GM10266 (cell line): ENCODE measurements around the gene ANKRD42.
A peak's percentile ranks its signal among the peaks of the same experiment; 100 is the strongest.

Source experiments
- DNase-seq: peaks from one replicate; pipeline ENCODE4 v3.0.0; 2012; ENCODE audit errors: extremely low spot score
- TF ChIP-seq, protein P1 (sequence below): IDR thresholded peaks from 2 replicates; pipeline ENCODE4 v1.5.1; 2012; ENCODE audit warnings: mild to moderate bottlenecking, low read depth; ENCODE audit not compliant: control insufficient read depth, insufficient read depth; ENCODE audit errors: missing control alignments

Gene ANKRD42

DNA sequence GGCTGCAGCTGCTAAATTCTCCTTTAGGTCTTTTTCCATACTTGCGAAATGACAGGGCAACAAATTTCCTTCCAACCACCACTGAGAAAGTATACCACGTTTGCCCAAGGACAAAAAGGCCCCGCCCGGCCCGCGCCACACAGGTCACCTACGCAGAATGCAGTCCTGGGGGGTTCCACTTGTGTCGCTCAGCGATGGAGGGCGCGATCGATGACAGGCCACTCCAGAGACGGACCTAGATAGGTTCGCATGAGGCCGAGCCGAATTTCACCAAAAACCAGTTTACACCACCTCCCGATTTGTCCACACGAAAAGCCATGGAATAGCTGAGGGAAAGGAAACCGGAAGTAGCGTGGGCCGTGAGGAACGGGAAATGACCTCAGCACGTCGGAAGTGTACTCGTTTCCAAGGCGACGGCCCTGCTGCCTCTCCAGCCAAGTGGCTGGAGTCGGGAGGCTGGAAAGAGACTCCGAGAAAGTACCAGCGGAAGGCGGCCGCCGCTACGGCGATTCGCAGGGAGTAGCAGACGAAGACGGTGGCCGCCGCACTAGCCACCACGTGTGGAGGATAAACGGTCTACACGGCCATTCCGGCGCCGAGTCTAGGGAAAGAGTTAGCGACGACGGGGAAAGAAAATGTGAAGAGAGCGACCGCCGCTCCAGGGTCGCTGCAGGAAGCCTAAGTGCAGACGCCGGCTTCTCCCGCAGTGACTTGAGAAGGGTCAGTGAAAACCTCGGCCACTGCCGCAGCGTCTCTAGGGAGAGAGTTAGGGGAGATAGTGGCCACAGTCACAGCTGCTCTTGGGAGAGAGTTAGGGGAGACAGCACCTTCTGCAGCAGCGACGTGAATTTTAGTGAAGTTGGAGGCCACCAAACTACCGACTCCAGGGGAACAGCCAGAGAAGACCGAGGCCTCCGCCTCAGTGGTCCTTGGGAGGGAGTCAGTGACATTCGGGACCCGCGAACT, at the start of gene ANKRD42:
Gene ANKRD42 (plus strand): TSS at position 398 of the 966 bp plus-strand sequence. CDS start 959 bp downstream, outside the sequence.
- TF ChIP-seq, protein P1, sequence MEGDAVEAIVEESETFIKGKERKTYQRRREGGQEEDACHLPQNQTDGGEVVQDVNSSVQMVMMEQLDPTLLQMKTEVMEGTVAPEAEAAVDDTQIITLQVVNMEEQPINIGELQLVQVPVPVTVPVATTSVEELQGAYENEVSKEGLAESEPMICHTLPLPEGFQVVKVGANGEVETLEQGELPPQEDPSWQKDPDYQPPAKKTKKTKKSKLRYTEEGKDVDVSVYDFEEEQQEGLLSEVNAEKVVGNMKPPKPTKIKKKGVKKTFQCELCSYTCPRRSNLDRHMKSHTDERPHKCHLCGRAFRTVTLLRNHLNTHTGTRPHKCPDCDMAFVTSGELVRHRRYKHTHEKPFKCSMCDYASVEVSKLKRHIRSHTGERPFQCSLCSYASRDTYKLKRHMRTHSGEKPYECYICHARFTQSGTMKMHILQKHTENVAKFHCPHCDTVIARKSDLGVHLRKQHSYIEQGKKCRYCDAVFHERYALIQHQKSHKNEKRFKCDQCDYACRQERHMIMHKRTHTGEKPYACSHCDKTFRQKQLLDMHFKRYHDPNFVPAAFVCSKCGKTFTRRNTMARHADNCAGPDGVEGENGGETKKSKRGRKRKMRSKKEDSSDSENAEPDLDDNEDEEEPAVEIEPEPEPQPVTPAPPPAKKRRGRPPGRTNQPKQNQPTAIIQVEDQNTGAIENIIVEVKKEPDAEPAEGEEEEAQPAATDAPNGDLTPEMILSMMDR = no peak
- peak; percentile 83 for DNase-seq

- TF ChIP-seq, protein P1 = no peak
- no peak for DNase-seq
These were observed 45.6 kb upstream of the ANKRD42 start for GRCh38 chr11:83147895-83148294.

DNA sequence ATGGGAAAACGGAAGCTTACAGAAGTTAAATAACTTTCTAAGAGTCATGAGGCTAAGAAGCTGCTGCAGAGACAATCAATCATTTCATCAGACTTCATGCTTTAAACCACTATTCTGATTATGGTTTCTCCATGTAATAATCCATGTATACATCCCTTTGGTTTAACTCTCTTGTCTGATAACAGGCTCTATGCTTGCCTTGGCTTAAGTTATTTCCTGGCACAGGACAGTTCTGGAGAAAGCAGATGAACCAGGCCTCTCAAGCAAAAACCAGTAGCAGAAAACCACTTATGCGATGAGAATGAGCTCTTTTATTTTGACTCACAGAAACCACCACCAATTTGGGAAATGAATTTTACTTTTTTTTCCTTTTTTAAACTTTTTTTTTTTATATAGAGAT, 43.1 kb upstream of the ANKRD42 start:
- DNase-seq = no peak

DNA sequence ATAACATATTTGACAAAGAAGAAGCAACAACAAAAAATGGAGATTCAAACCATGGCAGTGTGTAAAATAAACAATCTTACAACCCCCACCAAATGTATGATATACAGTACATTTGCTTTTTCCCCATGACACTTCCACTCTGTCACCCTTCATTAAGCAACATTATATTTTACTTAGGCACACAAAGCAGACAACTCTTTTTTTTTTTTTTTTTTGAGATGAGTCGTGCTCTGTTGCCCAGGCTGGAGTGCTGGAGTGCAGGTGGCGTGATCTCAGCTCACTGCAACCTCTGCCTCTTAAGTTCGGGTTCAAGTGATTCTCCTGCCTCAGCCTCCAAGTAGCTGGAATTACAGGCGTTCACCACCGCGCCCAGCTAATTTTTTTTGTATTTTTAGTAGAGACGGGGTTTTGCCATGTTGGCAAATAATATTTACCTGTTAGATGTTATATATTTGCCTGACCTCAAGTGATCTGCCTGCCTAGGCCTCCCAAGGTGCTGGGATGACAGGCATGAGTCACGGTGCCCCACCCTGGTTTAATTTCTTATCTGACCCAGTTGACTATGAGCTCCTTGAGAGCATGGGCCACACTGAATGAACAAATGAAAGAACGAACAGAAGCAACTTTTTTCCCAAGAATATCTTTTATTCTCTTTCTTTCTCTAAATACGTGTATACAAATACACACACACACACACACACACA, 42.1 kb upstream of the ANKRD42 start:
- no peak for DNase-seq
- TF ChIP-seq, protein P1 = no peak

More for the DNA sequence above, 43.1 kb upstream of the ANKRD42 start:
- TF ChIP-seq, protein P1 = no peak

- no peak for DNase-seq
- TF ChIP-seq, protein P1 = no peak
These were observed 41.2 kb upstream of the ANKRD42 start for GRCh38 chr11:83152264-83152663.

GRCh38 chr11:83153764-83154163, 39.7 kb upstream of the ANKRD42 start:
- TF ChIP-seq, protein P1 = no peak
- DNase-seq = no peak
